Stimulated activated naive CD4-positive, alpha-beta T cell treated with Interleukin-2 at 50 U/mL for 16 hours (primary cell): Measurements from ENCODE around the gene CFAP299.

Experiments used
- DNase-seq: peaks from one replicate; lab custom pipeline; 2025; lab: John Stamatoyannopoulos, UW

The CFAP299 gene

GRCh38 chr4:80839281-80839680 is 503.8 kb downstream of the CFAP299 start:
- DNase-seq: no peak

DNA sequence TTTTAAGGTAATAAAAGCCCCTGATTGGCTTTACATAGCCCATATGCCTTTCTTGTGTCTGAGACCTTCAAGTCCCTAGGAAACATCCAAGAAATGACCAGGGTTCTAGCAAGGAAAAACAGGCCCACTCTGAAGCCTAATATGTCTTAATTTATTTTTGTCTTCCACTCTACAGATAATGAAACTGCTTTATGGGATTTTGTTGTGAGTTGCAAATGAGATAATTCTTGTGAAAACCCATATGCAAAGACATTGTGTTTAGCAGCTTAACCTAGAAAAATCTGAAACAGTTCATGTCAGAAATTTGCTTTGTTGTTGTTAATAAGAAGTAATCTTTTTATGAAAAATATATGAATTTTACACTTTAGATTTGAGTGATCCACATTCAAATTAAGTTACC is 504.3 kb downstream of the CFAP299 start:
- no peak for DNase-seq

DNA sequence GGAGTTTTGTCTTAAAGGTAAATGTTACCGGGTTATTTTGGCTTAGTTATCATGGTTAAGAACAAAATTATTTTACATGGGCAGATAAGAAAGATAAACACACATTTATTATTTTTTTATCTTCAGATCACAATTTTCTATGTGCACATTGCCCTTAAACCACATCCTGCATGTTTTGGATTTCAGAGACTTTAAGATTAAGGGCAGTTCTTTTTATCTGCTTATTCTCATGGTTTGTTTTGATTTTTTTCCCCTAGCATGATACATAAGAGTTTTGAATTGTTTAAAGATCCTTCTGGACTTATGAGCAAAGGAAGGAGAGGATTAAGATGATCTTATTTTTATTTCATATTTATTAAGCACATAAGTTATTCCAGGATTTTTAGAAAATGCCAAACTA is 504.9 kb downstream of the CFAP299 start:
- DNase-seq: no peak

- DNase-seq: no peak
Observed at GRCh38 chr4:80841587-80842281, 506.2 kb downstream of the CFAP299 start.

DNA sequence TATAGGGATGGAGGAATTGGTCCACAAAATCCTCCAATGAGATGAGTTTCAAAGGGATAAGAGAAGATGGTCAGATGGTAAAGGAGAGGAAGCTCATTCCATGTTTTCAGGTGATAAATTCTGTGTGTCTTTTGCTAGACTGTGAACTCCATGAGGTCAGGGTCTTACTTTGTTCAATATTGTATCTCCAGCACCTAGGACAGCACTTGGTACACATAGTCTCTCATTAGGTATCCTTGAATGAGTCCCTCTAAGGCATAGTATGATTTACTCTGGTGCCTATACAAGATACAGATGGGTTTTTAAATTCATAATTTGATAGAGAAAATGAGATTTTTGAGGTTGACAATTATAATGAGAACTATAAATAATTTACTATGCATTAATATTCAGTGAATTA is 510.7 kb downstream of the CFAP299 start:
- no peak for DNase-seq

- DNase-seq: no peak
Observed at GRCh38 chr4:80852061-80852460, 516.5 kb downstream of the CFAP299 start.

DNA sequence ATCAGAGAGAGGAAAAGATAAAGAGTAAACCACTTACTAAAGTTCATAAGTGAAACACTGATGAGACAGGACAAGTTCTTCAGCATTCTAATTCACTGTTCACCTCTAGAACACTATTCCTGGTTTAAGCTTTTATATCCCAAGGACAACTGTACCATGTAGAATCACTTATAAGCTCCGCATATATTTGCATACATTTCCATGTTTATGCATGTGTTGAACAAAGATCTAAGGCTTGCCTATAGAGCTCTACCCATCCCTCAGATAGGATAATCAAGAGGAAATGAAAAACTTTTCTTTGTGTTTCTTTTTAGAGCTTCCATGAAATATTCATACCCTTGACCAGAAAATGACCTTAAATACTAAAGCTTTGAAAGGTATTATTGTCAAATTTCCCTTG is 538.0 kb downstream of the CFAP299 start:
- no peak for DNase-seq

- no peak for DNase-seq
Observed at GRCh38 chr4:80874979-80875378, 539.4 kb downstream of the CFAP299 start.

- no peak for DNase-seq
Observed at GRCh38 chr4:80875642-80876041, 540.1 kb downstream of the CFAP299 start.

DNA sequence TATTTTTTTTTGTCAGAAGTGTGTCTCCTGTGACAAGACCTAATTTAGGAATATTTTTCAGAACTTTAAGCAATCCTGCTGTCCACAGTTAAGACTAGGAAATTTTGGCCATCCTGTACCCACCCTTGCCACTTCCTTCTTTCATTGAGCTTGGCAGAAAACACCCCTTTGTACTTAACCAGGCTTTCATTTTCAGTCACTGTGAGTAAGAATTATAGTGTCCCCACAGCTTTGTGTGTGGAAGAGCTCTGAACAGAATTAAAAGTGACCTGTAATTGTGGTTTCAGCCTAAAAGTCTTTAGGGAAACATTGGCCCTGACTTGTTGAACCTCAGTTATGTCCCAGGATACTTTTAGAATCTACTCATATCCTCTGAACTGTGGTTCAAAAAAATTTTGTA is 541.3 kb downstream of the CFAP299 start:
- no peak for DNase-seq

DNA sequence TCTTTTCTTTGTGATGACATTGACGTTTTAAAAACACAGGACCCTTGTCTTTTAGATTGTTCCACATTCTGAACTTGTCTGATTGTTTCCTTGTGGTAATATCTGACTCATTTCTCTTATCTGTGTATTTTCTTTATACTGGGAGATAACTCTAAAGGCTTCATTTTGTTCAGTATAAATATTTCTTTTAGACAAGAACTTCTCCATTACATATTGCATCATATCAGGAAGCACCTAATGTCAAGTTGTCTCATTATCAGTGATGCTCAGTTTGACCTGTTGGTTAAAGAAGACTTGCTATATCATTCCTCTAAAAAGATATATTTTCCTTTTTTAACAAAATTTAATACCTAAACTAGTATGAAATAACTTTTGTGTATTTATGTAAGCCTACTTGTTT is 542.7 kb downstream of the CFAP299 start:
- DNase-seq: no peak

- DNase-seq: no peak
Observed at GRCh38 chr4:80897537-80898303, 562.2 kb downstream of the CFAP299 start.

GRCh38 chr4:80900908-80901307 is 565.4 kb downstream of the CFAP299 start:
- no peak for DNase-seq

DNA sequence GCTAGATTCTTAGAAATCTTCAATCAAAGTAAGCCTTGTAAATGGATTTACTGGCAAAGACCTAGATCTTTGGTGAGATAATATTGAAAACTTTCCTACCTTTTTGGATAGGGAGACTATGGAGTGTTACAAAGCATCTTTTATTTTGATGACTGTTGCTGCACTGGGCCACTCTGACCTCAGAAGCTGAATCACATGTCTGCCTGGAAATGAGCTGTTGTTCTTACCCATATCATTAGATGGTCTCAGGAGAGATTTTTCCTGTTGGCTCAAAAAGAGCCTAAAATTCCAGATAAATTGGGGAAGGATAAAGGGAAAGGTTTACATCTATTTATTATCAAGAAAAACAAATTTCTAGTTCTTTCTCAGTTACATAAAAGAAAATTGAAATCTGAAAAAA is 567.5 kb downstream of the CFAP299 start:
- DNase-seq: no peak

DNA sequence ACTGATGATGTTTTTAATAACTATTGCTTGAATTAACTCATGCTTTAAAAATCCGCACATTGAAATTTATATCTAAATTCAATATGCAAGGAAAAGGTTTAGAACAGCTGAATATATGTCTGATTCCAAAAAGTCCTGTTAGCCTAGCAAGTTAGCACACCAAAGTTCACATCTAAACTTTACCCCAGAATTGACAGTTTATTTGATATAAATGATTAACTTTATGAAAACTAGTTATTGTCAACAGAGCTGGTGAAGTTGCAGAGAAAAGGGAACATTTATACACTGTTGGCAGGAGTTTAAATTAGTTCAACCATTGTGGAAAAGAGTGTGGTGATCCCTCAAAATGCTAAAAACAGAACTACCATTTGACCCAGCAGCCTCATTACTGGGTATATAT is 574.4 kb downstream of the CFAP299 start:
- DNase-seq: no peak

DNA sequence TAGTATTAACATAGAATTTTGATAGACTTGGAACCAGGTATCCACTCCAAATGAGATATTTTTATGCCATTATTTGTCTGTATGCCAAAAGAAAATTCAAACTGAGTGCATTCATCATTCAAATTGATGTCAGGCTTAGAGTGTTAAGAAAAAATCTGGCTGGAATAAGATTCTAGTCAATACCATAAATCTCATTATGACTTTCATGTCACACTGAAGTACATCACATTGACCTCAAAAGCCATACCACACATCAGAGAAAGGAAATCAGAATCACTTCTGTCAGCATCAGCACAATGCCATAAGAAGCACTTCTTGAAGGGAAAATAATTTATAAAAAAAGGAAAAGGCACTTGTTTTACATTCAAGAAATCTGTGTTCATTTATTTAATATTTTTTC is 575.9 kb downstream of the CFAP299 start:
- DNase-seq: no peak

GRCh38 chr4:80912350-80912749 is 576.8 kb downstream of the CFAP299 start:
- no peak for DNase-seq

GRCh38 chr4:80913381-80913780 is 577.9 kb downstream of the CFAP299 start:
- DNase-seq: no peak

GRCh38 chr4:80916770-80917169 is 581.2 kb downstream of the CFAP299 start:
- no peak for DNase-seq

DNA sequence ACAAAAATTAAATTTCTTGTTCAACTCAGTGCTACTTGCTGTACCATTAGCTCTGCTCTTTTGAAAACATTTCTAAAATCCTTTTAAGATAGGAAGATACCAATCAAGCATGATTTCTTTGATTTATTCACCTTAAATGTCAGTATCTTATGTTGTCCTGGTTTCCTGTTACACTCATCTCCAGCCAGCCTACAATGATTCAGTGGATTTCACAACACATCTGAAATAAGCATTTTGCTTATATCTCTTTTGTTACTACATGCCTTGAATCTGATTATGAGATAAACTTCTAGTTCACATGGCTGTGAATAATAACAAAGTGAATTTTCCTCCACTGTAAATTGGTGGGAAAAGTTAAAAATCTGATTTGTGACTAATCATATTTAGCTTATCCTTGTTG is 582.5 kb downstream of the CFAP299 start:
- no peak for DNase-seq

GRCh38 chr4:80921441-80921840 is 585.9 kb downstream of the CFAP299 start:
- no peak for DNase-seq

DNA sequence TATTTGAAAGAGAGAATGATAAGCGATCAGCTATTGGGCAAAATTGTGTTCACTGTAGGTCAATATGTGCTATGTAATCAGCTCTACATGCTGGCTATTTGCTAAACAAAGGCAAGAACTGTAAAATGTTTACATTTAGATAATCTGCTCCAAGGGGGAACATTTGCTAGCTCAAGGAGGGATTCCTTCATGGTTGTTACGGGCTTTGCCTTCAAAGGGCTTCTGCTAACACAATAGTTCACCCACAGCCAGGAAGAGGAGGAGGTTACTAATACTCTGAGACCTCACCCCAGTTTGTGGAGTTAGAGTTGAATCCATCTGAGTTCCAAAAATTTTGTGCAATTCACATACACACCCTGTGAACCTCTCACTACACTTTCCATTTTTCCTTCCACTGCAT is 587.4 kb downstream of the CFAP299 start:
- no peak for DNase-seq

GRCh38 chr4:80925293-80925692 is 589.8 kb downstream of the CFAP299 start:
- DNase-seq: no peak

DNA sequence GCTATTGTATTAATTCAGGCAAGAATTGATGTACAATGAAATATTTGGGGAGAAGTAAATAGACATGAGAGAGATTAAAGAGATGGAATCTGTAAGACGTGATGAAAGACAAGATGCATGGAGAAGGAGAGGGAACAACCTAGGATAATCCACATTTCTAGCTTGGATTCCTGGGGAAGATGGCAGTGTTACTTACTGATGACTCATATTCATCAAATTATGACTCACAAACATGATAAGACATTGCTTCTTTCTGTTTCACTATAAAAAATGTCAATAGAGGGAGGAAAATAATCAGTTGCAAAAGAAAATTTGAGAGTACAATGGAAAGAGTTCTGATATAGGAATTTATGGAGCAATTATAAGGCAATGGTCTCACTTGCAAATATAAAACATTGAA is 590.9 kb downstream of the CFAP299 start:
- DNase-seq: no peak
